DND-41 (cell line): ENCODE data around the gene LGALS3.

Source experiments
- ATAC-seq: fragments of 200-7000 bp; cut with Tn5 transposase; 3 replicates; pipeline ENCODE4 v1.9.1; 2021; ENCODE audit warnings: low read depth; ENCODE audit not compliant: insufficient read depth
- DNase-seq: peaks from one replicate; pipeline ENCODE4 v3.0.0-alpha.2; 2020
- H2AFZ ChIP-seq: 2 replicates; pipeline ENCODE4 v1.6.0; 2012; ENCODE audit warnings: low read depth, low read length
- H3K27ac ChIP-seq: 2 replicates; pipeline ENCODE4 v1.5.1; 2012; ENCODE audit warnings: low read length, inconsistent platforms
- H3K27me3 ChIP-seq: fragments of 200-600 bp; sonication (generic); 2 replicates; pipeline ENCODE4 v1.6.0; 2012; ENCODE audit warnings: low read length, mild to moderate bottlenecking, inconsistent platforms; ENCODE audit not compliant: insufficient read depth, poor library complexity
- H3K36me3 ChIP-seq: 2 replicates; pipeline ENCODE4 v1.5.1; 2012; ENCODE audit warnings: low read length, inconsistent platforms; ENCODE audit not compliant: insufficient read depth
- H3K4me1 ChIP-seq: 2 replicates; pipeline ENCODE4 v1.5.1; 2012; ENCODE audit warnings: mild to moderate bottlenecking, low read length; ENCODE audit not compliant: insufficient read depth
- H3K4me2 ChIP-seq: 2 replicates; pipeline ENCODE4 v1.6.0; 2012; ENCODE audit warnings: mild to moderate bottlenecking, moderate library complexity, low read length, inconsistent platforms; ENCODE audit not compliant: insufficient read depth
- H3K4me3 ChIP-seq, 2 experiments: fragments of 200-600 bp in 1 of 2; shearing (Covaris generic) in 1 of 2; 2 replicates each; pipeline ENCODE4 v1.5.1; 2012 to 2016; ENCODE audit warnings: inconsistent platforms in 2 of 2, low read length in 2 of 2, mild to moderate bottlenecking in 2 of 2, low read depth in 1 of 2, moderate library complexity in 1 of 2
- H3K79me2 ChIP-seq: 2 replicates; pipeline ENCODE4 v1.6.0; 2012; ENCODE audit warnings: low read length, inconsistent platforms; ENCODE audit not compliant: insufficient read depth
- H3K9ac ChIP-seq: 2 replicates; pipeline ENCODE4 v1.6.0; 2012; ENCODE audit warnings: low read depth, mild to moderate bottlenecking, inconsistent platforms, low read length, moderate library complexity
- H3K9me3 ChIP-seq: 2 replicates; pipeline ENCODE4 v1.5.1; 2012; ENCODE audit warnings: low read length, moderate library complexity, mild to moderate bottlenecking, inconsistent platforms; ENCODE audit not compliant: insufficient read depth, severe bottlenecking
- H4K20me1 ChIP-seq: 2 replicates; pipeline ENCODE4 v1.6.0; 2012; ENCODE audit warnings: low read length; ENCODE audit not compliant: insufficient read depth
- CTCF ChIP-seq: IDR thresholded peaks from 2 replicates; pipeline ENCODE4 v1.5.1; 2012; ENCODE audit warnings: borderline replicate concordance, low read length, moderate library complexity, mild to moderate bottlenecking; ENCODE audit not compliant: poor library complexity, severe bottlenecking; ENCODE audit errors: extremely low read depth
- EZH2 ChIP-seq: IDR thresholded peaks from 3 replicates; pipeline ENCODE4 v1.6.1; 2012; ENCODE audit warnings: borderline replicate concordance, low read depth, mild to moderate bottlenecking, moderate library complexity, low read length, inconsistent platforms; ENCODE audit not compliant: severe bottlenecking

Gene LGALS3

GRCh38 chr14:55086938-55087337, 42.1 kb upstream of the LGALS3 start:
- Histone ChIP-seq H3K79me2 (no peaks in the 10 kb centered on the region), H3K27ac (no peak overlapping the region), H3K9me3 (no peaks in the 10 kb centered on the region), H3K4me2 (no peak overlapping the region), H3K4me1 (no peaks in the 10 kb centered on the region), H3K4me3 (no peak overlapping the region), H3K27me3 (no peaks in the 10 kb centered on the region), H4K20me1 (no peaks in the 10 kb centered on the region), H3K36me3 (no peaks in the 10 kb centered on the region), H2AFZ (no peak overlapping the region), H3K9ac (no peak overlapping the region)
- ATAC-seq (no peak), DNase-seq (no peak)
- no peak for TF ChIP-seq EZH2
- no peak for TF ChIP-seq CTCF

- no peak overlapping the region for H3K4me2 ChIP-seq
- no peaks in the 10 kb centered on the region for H3K9me3 ChIP-seq
- no peaks in the 10 kb centered on the region for H4K20me1 ChIP-seq
- H2AFZ ChIP-seq, result no peak overlapping the region
- no peaks in the 10 kb centered on the region for H3K79me2 ChIP-seq
- TF ChIP-seq EZH2, result no peak
- TF ChIP-seq CTCF, result no peak
- no peak for DNase-seq
- no peak overlapping the region for H3K9ac ChIP-seq
- H3K4me3 ChIP-seq, result no peak overlapping the region
- H3K27ac ChIP-seq, result no peak overlapping the region
- no peaks in the 10 kb centered on the region for H3K27me3 ChIP-seq
- H3K4me1 ChIP-seq, result no peaks in the 10 kb centered on the region
- no peak for ATAC-seq
- H3K36me3 ChIP-seq, result no peaks in the 10 kb centered on the region
Measured at GRCh38 chr14:55088356-55088755, 40.7 kb upstream of the LGALS3 start.

- H3K9me3 ChIP-seq, result no peaks in the 10 kb centered on the region
- no peak for TF ChIP-seq CTCF
- TF ChIP-seq EZH2, result no peak
- H3K27me3 ChIP-seq, result no peaks in the 10 kb centered on the region
- no peak overlapping the region for H3K9ac ChIP-seq
- H3K27ac ChIP-seq, result no peak overlapping the region
- no peaks in the 10 kb centered on the region for H3K79me2 ChIP-seq
- no peaks in the 10 kb centered on the region for H4K20me1 ChIP-seq
- DNase-seq, result no peak
- no peak overlapping the region for H3K4me3 ChIP-seq
- no peaks in the 10 kb centered on the region for H3K4me1 ChIP-seq
- H2AFZ ChIP-seq, result no peak overlapping the region
- ATAC-seq, result no peak
- H3K4me2 ChIP-seq, result no peak overlapping the region
- no peaks in the 10 kb centered on the region for H3K36me3 ChIP-seq
Measured at GRCh38 chr14:55092341-55092740, 36.7 kb upstream of the LGALS3 start.

- no peak for DNase-seq
- no peak overlapping the region for H2AFZ ChIP-seq
Measured at GRCh38 chr14:55094292-55095157, 34.5 kb upstream of the LGALS3 start.

More at GRCh38 chr14:55094292-55095157, 34.5 kb upstream of the LGALS3 start:
- H3K36me3 ChIP-seq, result no peaks in the 10 kb centered on the region
- H3K4me1 ChIP-seq, result no peaks in the 10 kb centered on the region
- no peak overlapping the region for H3K4me2 ChIP-seq
- no peak overlapping the region for H3K9ac ChIP-seq
- H3K9me3 ChIP-seq, result no peaks in the 10 kb centered on the region
- no peak overlapping the region for H3K27ac ChIP-seq
- no peak for TF ChIP-seq CTCF
- TF ChIP-seq EZH2, result no peak
- no peaks in the 10 kb centered on the region for H3K27me3 ChIP-seq
- H4K20me1 ChIP-seq, result no peaks in the 10 kb centered on the region
- no peaks in the 10 kb centered on the region for H3K79me2 ChIP-seq
- ATAC-seq, result no peak
- no peak overlapping the region for H3K4me3 ChIP-seq
